Caco-2 (cell line): ENCODE measurements around the gene ARHGAP24. TPM values are rescaled to one million over a fixed set of nuclear protein-coding genes. Genes with fewer than 3 reads are reported as not detected.

Source experiments
- BruUV-seq: library from RNA; stranded (reverse); fragments of 400-500 nt; replicated peaks from 2 replicates; lab custom pipeline; 2021; lab: Mats Ljungman, UMichigan
- CTCF ChIA-PET: fragments of 300-600 bp; sonication (Branson Sonifier 250); formaldehyde crosslinking; loops from one replicate; lab custom pipeline; 2022; ENCODE audit warnings: antibody characterized with exemption; lab: Charles Lee
- POLR2A ChIA-PET: fragments of 300-600 bp; sonication (Branson Sonifier 250); formaldehyde crosslinking; loops from one replicate; lab custom pipeline; 2022; ENCODE audit warnings: antibody characterized with exemption; lab: Charles Lee
- DNase-seq, 2 experiments: peaks; one replicate each; pipeline versions ENCODE4 v3.0.0 to v3.0.0-alpha.2; 2020 to 2022
- H3K27me3 ChIP-seq: replicated peaks from 2 replicates; pipeline ENCODE4 v1.6.0; 2011; ENCODE audit warnings: low read length; ENCODE audit not compliant: control insufficient read depth, insufficient read depth
- H3K36me3 ChIP-seq: 2 replicates; pipeline ENCODE4 v1.5.1; 2011; ENCODE audit warnings: low read length; ENCODE audit not compliant: control insufficient read depth, insufficient read depth
- H3K4me1 ChIP-seq: fragments of 250-450 bp; sonication (Bioruptor Pico); 2 replicates; pipeline ENCODE4 v1.5.1; 2020; ENCODE audit warnings: mild to moderate bottlenecking
- H3K4me3 ChIP-seq: 2 replicates; pipeline ENCODE4 v1.5.1; 2011; ENCODE audit warnings: low read depth, mild to moderate bottlenecking, control low read depth, low read length
- H3K9me3 ChIP-seq: fragments of 250-450 bp; sonication (Bioruptor Pico); 2 replicates; pipeline ENCODE4 v1.5.1; 2020; ENCODE audit warnings: mild to moderate bottlenecking, moderate library complexity
- H3K27ac Mint-ChIP-seq: one replicate; pipeline ENCODE4 v1.8.0; 2022; ENCODE audit warnings: mixed read lengths; ENCODE audit not compliant: unreplicated experiment
- H3K27me3 Mint-ChIP-seq: one replicate; pipeline ENCODE4 v1.8.0; 2022; ENCODE audit warnings: mixed read lengths; ENCODE audit not compliant: insufficient read depth, unreplicated experiment
- H3K36me3 Mint-ChIP-seq: one replicate; pipeline ENCODE4 v1.8.0; 2022; ENCODE audit warnings: mild to moderate bottlenecking, mixed read lengths; ENCODE audit not compliant: insufficient read depth, unreplicated experiment
- H3K4me1 Mint-ChIP-seq: one replicate; pipeline ENCODE4 v1.8.0; 2022; ENCODE audit warnings: low read depth, mixed read lengths; ENCODE audit not compliant: unreplicated experiment
- H3K4me3 Mint-ChIP-seq: one replicate; pipeline ENCODE4 v1.8.0; 2022; ENCODE audit warnings: mild to moderate bottlenecking, moderate library complexity, mixed read lengths; ENCODE audit not compliant: unreplicated experiment
- H3K9me3 Mint-ChIP-seq: one replicate; pipeline ENCODE4 v1.8.0; 2022; ENCODE audit warnings: mixed read lengths; ENCODE audit not compliant: unreplicated experiment
- CTCF ChIP-seq, 2 experiments: fragments of 200-600 bp in 1 of 2; IDR thresholded peaks; 1 replicate in 1 of 2; 2 replicates in 1 of 2; pipeline versions ENCODE4 v1.5.1 to v1.8.0; 2011 to 2022; ENCODE audit warnings: antibody characterized with exemption in 1 of 2, control low read depth in 1 of 2, inconsistent platforms in 1 of 2, low read depth in 1 of 2, low read length in 1 of 2, mild to moderate bottlenecking in 1 of 2, moderate library complexity in 1 of 2; ENCODE audit not compliant: insufficient read depth in 1 of 2, severe bottlenecking in 1 of 2, unreplicated experiment in 1 of 2
- intact Hi-C: fragments of 100-400 bp; cut with micrococcal nuclease; formaldehyde crosslinking; loops from one replicate; pipeline ENCODE4 v1.10.0; 2022; ENCODE audit not compliant: unreplicated experiment
- total RNA-seq: library from RNA; stranded (reverse); gene quantifications from 2 replicates; pipeline ENCODE4 v1.2.3, GENCODE V29; 2022

Gene ARHGAP24
- total RNA-seq, 1 experiment from 2014 or later, result 2.8 TPM

GRCh38 chr4:85509882-85510631 is 35.1 kb downstream of the ARHGAP24 start:
- H3K27me3 Mint-ChIP-seq, result no peaks in the 10 kb centered on the region
- no TSS peak for BruUV-seq

GRCh38 chr4:85510632-85510984 is 35.7 kb downstream of the ARHGAP24 start:
- no peak for DNase-seq
- Mint-ChIP-seq H3K27me3 (no peaks in the 10 kb centered on the region), H3K4me3 (no peak overlapping the region), H3K9me3 (peaks cover 2% of the 10 kb centered on the region), H3K27ac (no peak overlapping the region), H3K36me3 (no peaks in the 10 kb centered on the region), H3K4me1 (peaks cover 8% of the 10 kb centered on the region)
- ChIA-PET CTCF (no interaction called here), POLR2A (no interaction called here)
- Histone ChIP-seq H3K4me1 (peaks cover 8% of the 10 kb centered on the region; the same call in 1 of the 2 replicates), H3K27me3 (no peaks in the 10 kb centered on the region), H3K36me3 (no peaks in the 10 kb centered on the region), H3K9me3 (no peaks in the 10 kb centered on the region), H3K4me3 (no peak overlapping the region)
- no TSS peak for BruUV-seq
- intact Hi-C loops, result no loop called here
- TF ChIP-seq CTCF (IDR thresholded peaks at IDR 0.05; ENCODE audit: insufficient read depth in 1 of 2, low read depth in 1 of 2, low read length in 1 of 2, severe bottlenecking in 1 of 2, unreplicated experiment in 1 of 2), result no peak

More at GRCh38 chr4:85509882-85510631, 35.1 kb downstream of the ARHGAP24 start:
- Mint-ChIP-seq H3K4me3 (no peak overlapping the region), H3K27ac (no peak overlapping the region), H3K36me3 (no peaks in the 10 kb centered on the region), H3K9me3 (peaks cover 7% of the 10 kb centered on the region), H3K4me1 (peaks cover 8% of the 10 kb centered on the region)
- TF ChIP-seq CTCF (IDR thresholded peaks at IDR 0.05; ENCODE audit: insufficient read depth in 1 of 2, low read depth in 1 of 2, low read length in 1 of 2, severe bottlenecking in 1 of 2, unreplicated experiment in 1 of 2), result no peak
- no peaks in the 10 kb centered on the region for H3K36me3 ChIP-seq
- no peak for DNase-seq
- CTCF ChIA-PET, result no interaction called here
- H3K4me1 ChIP-seq, result peaks cover 8% of the 10 kb centered on the region; the same call in 1 of the 2 replicates
- no peak overlapping the region for H3K4me3 ChIP-seq
- no peaks in the 10 kb centered on the region for H3K27me3 ChIP-seq
- POLR2A ChIA-PET, result no interaction called here
- intact Hi-C loops, result loop anchor here (2.0 to 5.0 kb wide), 2 partner anchors 35 to 93 kb away; partner anchors contain the start of gene ARHGAP24
- no peaks in the 10 kb centered on the region for H3K9me3 ChIP-seq

- Mint-ChIP-seq H3K27me3 (no peaks in the 10 kb centered on the region), H3K4me1 (peaks cover 8% of the 10 kb centered on the region), H3K9me3 (no peaks in the 10 kb centered on the region), H3K4me3 (no peak overlapping the region), H3K36me3 (no peaks in the 10 kb centered on the region), H3K27ac (no peak overlapping the region)
- intact Hi-C loops, result no loop called here
- DNase-seq, result no peak
- POLR2A ChIA-PET, result no interaction called here
- Histone ChIP-seq H3K27me3 (no peaks in the 10 kb centered on the region), H3K4me1 (peaks cover 8% of the 10 kb centered on the region; the same call in 1 of the 2 replicates), H3K4me3 (no peak overlapping the region), H3K9me3 (no peaks in the 10 kb centered on the region), H3K36me3 (no peaks in the 10 kb centered on the region)
- BruUV-seq, result no TSS peak
- CTCF ChIA-PET, result no interaction called here
- no peak for TF ChIP-seq CTCF (IDR thresholded peaks at IDR 0.05; ENCODE audit: insufficient read depth in 1 of 2, low read depth in 1 of 2, low read length in 1 of 2, severe bottlenecking in 1 of 2, unreplicated experiment in 1 of 2)
These were observed 37.7 kb downstream of the ARHGAP24 start for GRCh38 chr4:85512446-85513205.
